CD14-positive monocyte (primary cell): ENCODE data around the gene GJB5. TPM values are rescaled to one million over a fixed set of nuclear protein-coding genes. Genes with fewer than 3 reads are reported as not detected.
"Not testable (repeated sequence)": the region's sequence is repeated elsewhere in the genome, so short reads cannot be mapped to it uniquely, and the experiment has no call there.

Experiments
- DNase-seq, 3 donors: peaks; one replicate each; pipeline ENCODE4 v3.0.0-alpha.2; 2011 to 2022
- H2AFZ ChIP-seq: 2 replicates; pipeline ENCODE4 v1.6.0; 2012; ENCODE audit warnings: mild to moderate bottlenecking, low read depth, low read length, inconsistent platforms; ENCODE audit not compliant: insufficient read depth, poor library complexity, severe bottlenecking
- H3K27ac ChIP-seq, 2 donors: 1 replicate in 1 of 2; 2 replicates in 1 of 2; pipeline ENCODE4 v1.5.1; 2012 to 2013; ENCODE audit warnings: low read length in 2 of 2, control low read depth in 1 of 2, inconsistent platforms in 1 of 2, low read depth in 1 of 2, mild to moderate bottlenecking in 1 of 2
- H3K27me3 ChIP-seq, 2 donors: one replicate each; pipeline versions ENCODE4 v1.6.0 to v1.6.1; 2011 to 2013; ENCODE audit warnings: low read length in 2 of 2; ENCODE audit not compliant: control insufficient read depth in 2 of 2, insufficient read depth in 2 of 2
- H3K36me3 ChIP-seq, 2 donors: replicated peaks in 1 of 2; 1 replicate in 1 of 2; 2 replicates in 1 of 2; pipeline versions ENCODE4 v1.5.1 to v1.6.1; 2012 to 2013; ENCODE audit warnings: low read length in 2 of 2, control low read depth in 1 of 2, inconsistent platforms in 1 of 2, mild to moderate bottlenecking in 1 of 2; ENCODE audit not compliant: insufficient read depth in 2 of 2, control insufficient read depth in 1 of 2
- H3K4me1 ChIP-seq, 2 donors: 1 replicate in 1 of 2; 2 replicates in 1 of 2; pipeline versions ENCODE4 v1.5.1 to v1.6.1; 2012 to 2013; ENCODE audit warnings: low read length in 2 of 2, control low read depth in 1 of 2, inconsistent platforms in 1 of 2, mild to moderate bottlenecking in 1 of 2, moderate library complexity in 1 of 2; ENCODE audit not compliant: insufficient read depth in 2 of 2, control insufficient read depth in 1 of 2
- H3K4me2 ChIP-seq: replicated peaks from 2 replicates; pipeline ENCODE3; 2012; ENCODE audit warnings: low read length, moderate library complexity, mild to moderate bottlenecking; ENCODE audit not compliant: poor library complexity, severe bottlenecking; ENCODE audit errors: extremely low read depth
- H3K4me3 ChIP-seq, 3 experiments: fragments of 200-600 bp in 1 of 3; sonication (generic) in 1 of 3; replicated peaks in 1 of 3; 1 replicate in 2 of 3; 2 replicates in 1 of 3; pipeline ENCODE4 v1.5.1; 2011 to 2013; ENCODE audit warnings: low read length in 3 of 3, mild to moderate bottlenecking in 3 of 3, control low read depth in 2 of 3, low read depth in 2 of 3, inconsistent platforms in 1 of 3, moderate library complexity in 1 of 3
- H3K79me2 ChIP-seq: 2 replicates; pipeline ENCODE4 v1.6.0; 2012; ENCODE audit warnings: mild to moderate bottlenecking, control low read depth, inconsistent platforms, low read length, moderate library complexity; ENCODE audit not compliant: insufficient read depth
- H3K9ac ChIP-seq: 2 replicates; pipeline ENCODE4 v1.6.0; 2017; ENCODE audit warnings: low read length, mild to moderate bottlenecking; ENCODE audit not compliant: insufficient read depth, poor library complexity, severe bottlenecking
- H3K9me3 ChIP-seq, 2 donors: replicated peaks in 1 of 2; 1 replicate in 1 of 2; 2 replicates in 1 of 2; pipeline versions ENCODE4 v1.5.1 to v1.6.1; 2012 to 2013; ENCODE audit warnings: low read length in 2 of 2, control low read depth in 1 of 2; ENCODE audit not compliant: control insufficient read depth in 1 of 2, insufficient read depth in 1 of 2
- H4K20me1 ChIP-seq: 2 replicates; pipeline ENCODE4 v1.6.0; 2012; ENCODE audit warnings: mild to moderate bottlenecking, low read length, control low read depth, moderate library complexity; ENCODE audit not compliant: insufficient read depth
- H3K27ac Mint-ChIP-seq, 7 donors: one replicate each; pipeline ENCODE4 v1.8.0; 2020; ENCODE audit warnings: mild to moderate bottlenecking in 7 of 7, mixed read lengths in 7 of 7, moderate library complexity in 6 of 7, inconsistent platforms in 2 of 7
- H3K27me3 Mint-ChIP-seq, 3 donors: one replicate each; pipeline ENCODE4 v1.8.0; 2021 to 2022; ENCODE audit warnings: low read depth in 3 of 3, mild to moderate bottlenecking in 3 of 3, mixed read lengths in 3 of 3, moderate library complexity in 3 of 3, inconsistent platforms in 1 of 3
- H3K36me3 Mint-ChIP-seq, 2 donors: one replicate each; pipeline ENCODE4 v1.8.0; 2020; ENCODE audit warnings: mixed read lengths in 2 of 2, inconsistent platforms in 1 of 2, mild to moderate bottlenecking in 1 of 2
- H3K4me1 Mint-ChIP-seq: one replicate; pipeline ENCODE4 v1.8.0; 2020; ENCODE audit warnings: mild to moderate bottlenecking, mixed read lengths
- H3K4me3 Mint-ChIP-seq, 2 donors: one replicate each; pipeline ENCODE4 v1.8.0; 2020; ENCODE audit warnings: mild to moderate bottlenecking in 2 of 2, mixed read lengths in 2 of 2, moderate library complexity in 1 of 2
- H3K9me3 Mint-ChIP-seq, 7 donors: one replicate each; pipeline ENCODE4 v1.8.0; 2020 to 2022; ENCODE audit warnings: mixed read lengths in 7 of 7, mild to moderate bottlenecking in 6 of 7, moderate library complexity in 6 of 7, inconsistent platforms in 2 of 7
- WGBS: methylation state at CpG from one replicate; pipeline ENCODE4 v1.1.5; 2013; ENCODE audit warnings: missing lambda C conversion rate; ENCODE audit not compliant: insufficient coverage; 5-methylcytosine and 5-hydroxymethylcytosine counted together
- intact Hi-C, 2 donors: fragments of 100-400 bp; cut with micrococcal nuclease; formaldehyde crosslinking; loops; one replicate each; pipeline versions ENCODE4 v1.15.0 to v1.15.1; 2023
- polyA plus RNA-seq, 3 donors: library from polyadenylated mRNA; depleted of rRNA in 1 of 3; unstranded in 2 of 3; stranded (reverse) in 1 of 3; fragments of 300-500 nt in 2 of 3; fragments of >200 nt in 1 of 3; fragmentation: Illumina TruSeq in 2 of 3; gene quantifications; 1 replicate in 2 of 3; 2 replicates in 1 of 3; pipeline ENCODE4 v1.2.3, GENCODE V29; 2012 to 2021
- TF ChIP-seq, protein P1 (sequence below): fragments of 200-600 bp; IDR thresholded peaks from one replicate; pipeline ENCODE4 v1.8.0; 2022; ENCODE audit warnings: antibody characterized with exemption, mild to moderate bottlenecking

The GJB5 gene
- polyA plus RNA-seq, 3 donors = 0.12 TPM; not detected in 2

- Histone ChIP-seq H3K36me3 (no peaks in the 10 kb centered on the region), H3K4me3 (no peak overlapping the region), H3K9me3 (no peaks in the 10 kb centered on the region), H3K27me3 (no peaks in the 10 kb centered on the region), H3K9ac (no peak overlapping the region), H4K20me1 (no peaks in the 10 kb centered on the region), H3K4me2 (no peak overlapping the region), H3K4me1 (no peaks in the 10 kb centered on the region), H3K79me2 (no peaks in the 10 kb centered on the region), H3K27ac (no peak overlapping the region), H2AFZ (no peak overlapping the region)
- Mint-ChIP-seq H3K4me1 (no peaks in the 10 kb centered on the region), H3K36me3 (no peaks in the 10 kb centered on the region), H3K27ac (no peak overlapping the region), H3K9me3 (peaks cover 0 to 1% (median 0%) of the 10 kb centered on the region in 7 donors), H3K27me3 (peaks cover 0 to 6% (median 4%) of the 10 kb centered on the region in 3 donors), H3K4me3 (no peak overlapping the region)
- TF ChIP-seq, protein P1, sequence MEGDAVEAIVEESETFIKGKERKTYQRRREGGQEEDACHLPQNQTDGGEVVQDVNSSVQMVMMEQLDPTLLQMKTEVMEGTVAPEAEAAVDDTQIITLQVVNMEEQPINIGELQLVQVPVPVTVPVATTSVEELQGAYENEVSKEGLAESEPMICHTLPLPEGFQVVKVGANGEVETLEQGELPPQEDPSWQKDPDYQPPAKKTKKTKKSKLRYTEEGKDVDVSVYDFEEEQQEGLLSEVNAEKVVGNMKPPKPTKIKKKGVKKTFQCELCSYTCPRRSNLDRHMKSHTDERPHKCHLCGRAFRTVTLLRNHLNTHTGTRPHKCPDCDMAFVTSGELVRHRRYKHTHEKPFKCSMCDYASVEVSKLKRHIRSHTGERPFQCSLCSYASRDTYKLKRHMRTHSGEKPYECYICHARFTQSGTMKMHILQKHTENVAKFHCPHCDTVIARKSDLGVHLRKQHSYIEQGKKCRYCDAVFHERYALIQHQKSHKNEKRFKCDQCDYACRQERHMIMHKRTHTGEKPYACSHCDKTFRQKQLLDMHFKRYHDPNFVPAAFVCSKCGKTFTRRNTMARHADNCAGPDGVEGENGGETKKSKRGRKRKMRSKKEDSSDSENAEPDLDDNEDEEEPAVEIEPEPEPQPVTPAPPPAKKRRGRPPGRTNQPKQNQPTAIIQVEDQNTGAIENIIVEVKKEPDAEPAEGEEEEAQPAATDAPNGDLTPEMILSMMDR = no peak
- DNase-seq = no peak
- intact Hi-C loops = no loop called here
- WGBS = 95% methylated on average over 8 of the region's 10 CpGs
Measured at GRCh38 chr1:34736692-34737091, 18.2 kb upstream of the GJB5 start.

GRCh38 chr1:34737236-34737635 lies 17.6 kb upstream of the GJB5 start:
- DNase-seq, H2AFZ ChIP-seq, H3K4me3 Mint-ChIP-seq, H3K9ac ChIP-seq, H3K27me3 ChIP-seq, H3K36me3 Mint-ChIP-seq, H3K79me2 ChIP-seq, H3K4me2 ChIP-seq, H3K27me3 Mint-ChIP-seq, H3K4me1 Mint-ChIP-seq, H3K27ac ChIP-seq, intact Hi-C loops, H3K9me3 Mint-ChIP-seq, H3K4me3 ChIP-seq, H3K9me3 ChIP-seq, H3K4me1 ChIP-seq, H4K20me1 ChIP-seq, H3K36me3 ChIP-seq: not testable (repeated sequence)
- WGBS = 94% methylated on average over 10 of the region's 12 CpGs
- peak overlapping the region in 1 of 7 donors; percentile 10 for H3K27ac Mint-ChIP-seq
